T47D (cell line): Measurements from ENCODE around the gene ZNF329.

Experiments
- DNase-seq, 2 experiments: peaks; one replicate each; pipeline versions ENCODE4 v3.0.0 to v3.0.0-alpha.2; 2011 to 2012; ENCODE audit warnings: low read depth in 1 of 2, low spot score in 1 of 2
- JUND ChIP-seq: IDR thresholded peaks from 2 replicates; pipeline ENCODE4 v1.6.1; 2012; ENCODE audit warnings: low read depth
- in situ Hi-C: cut with HindIII; loops from 2 replicates; pipeline ENCODE4 v1.10.0; 2016; ENCODE audit warnings: low sequenced_read_pairs, low pct_unique_long_range_greater_than_20kb

Gene ZNF329

GRCh38 chr19:58084596-58085347 lies 65.8 kb downstream of the ZNF329 start:
- in situ Hi-C loops = no loop called here

GRCh38 chr19:58083021-58083420 lies 67.6 kb downstream of the ZNF329 start:
- in situ Hi-C loops = no loop called here
- no peak for DNase-seq
- no peak for TF ChIP-seq JUND

More at GRCh38 chr19:58084596-58085347, 65.8 kb downstream of the ZNF329 start:
- no peak for DNase-seq
- no peak for TF ChIP-seq JUND

- in situ Hi-C loops = no loop called here
- DNase-seq = no peak
- no peak for TF ChIP-seq JUND
Observed at GRCh38 chr19:58079792-58080191, 70.8 kb downstream of the ZNF329 start.
